ENCODE data around the gene OR1I1.

The OR1I1 gene

DNA sequence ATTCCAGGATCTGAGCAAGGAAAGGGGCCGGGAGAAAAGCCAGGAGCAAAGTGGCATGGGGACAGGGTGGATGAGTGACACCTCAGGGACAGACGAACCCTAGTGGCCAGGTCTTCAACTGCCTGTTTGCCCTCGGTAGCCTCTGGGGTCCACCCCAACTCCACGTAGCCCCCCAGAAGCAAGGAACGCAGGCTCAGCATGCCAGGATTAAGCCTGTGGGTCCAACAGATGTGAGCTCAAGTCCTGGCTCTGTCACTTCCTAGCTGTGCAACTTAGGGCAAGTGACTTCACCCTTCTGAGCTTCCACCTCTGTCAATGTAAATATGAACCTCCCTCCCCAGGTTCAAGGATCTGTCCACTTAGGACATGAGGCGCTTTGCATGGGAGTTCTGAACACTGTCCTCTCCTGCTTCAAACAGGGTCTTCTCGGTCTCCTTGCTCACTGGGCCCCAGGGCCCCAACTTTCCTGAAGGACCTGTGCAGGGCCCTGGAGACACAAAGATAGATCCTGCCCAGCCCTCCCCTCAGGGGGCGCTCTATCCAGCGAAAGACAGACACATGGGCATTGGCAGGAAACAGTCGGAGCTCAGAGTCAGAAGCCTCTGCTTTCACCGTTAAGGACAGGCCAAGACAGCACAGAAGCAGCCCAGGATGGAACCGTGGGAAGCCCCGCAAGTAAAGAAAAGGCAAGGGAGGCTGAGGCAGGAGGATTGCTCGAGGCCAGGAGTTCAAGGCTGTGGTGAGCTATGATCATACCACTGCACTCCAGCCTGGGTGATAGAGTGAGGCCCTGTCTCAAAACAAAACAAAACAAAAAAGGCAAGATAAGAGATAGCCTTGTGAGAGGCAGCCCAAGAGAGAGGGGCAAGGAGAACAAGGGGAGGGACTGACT lies 38.4 kb downstream of the OR1I1 start:
- DNase-seq: no peak

DNA sequence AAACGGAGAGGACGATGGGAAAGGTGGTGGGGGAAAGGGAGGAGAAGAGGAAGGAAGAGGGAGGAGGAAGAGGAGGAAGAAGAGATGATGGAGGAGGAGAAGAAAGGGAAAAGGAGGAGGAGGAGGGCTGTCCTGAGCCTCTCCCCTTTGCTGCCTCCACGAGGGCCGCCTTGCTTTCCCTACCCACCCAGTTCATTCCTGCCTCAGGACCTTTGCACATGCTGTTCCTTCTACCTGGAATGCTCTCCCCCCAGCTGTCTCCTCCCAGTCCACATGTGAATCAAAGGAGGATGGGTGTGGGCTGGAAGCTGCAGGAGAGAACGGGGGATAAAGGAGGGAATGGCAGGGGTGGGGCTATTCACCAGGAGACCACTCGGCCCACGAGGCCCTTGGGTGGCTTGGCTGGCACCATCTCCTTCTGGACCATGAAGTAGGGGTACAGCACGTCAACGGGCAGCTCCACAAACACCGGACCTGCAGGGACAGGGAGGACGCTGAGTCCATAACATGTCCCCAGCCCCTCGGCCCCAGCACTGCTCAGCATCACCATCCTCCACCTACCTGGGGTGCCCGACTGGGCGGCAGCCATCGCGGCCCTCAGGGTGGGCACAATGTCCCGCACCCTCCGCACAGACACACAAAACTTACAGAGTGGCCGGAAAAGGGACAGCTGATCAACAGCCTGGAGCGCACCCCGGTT lies 40.5 kb downstream of the OR1I1 start:
- no peak for DNase-seq

DNA sequence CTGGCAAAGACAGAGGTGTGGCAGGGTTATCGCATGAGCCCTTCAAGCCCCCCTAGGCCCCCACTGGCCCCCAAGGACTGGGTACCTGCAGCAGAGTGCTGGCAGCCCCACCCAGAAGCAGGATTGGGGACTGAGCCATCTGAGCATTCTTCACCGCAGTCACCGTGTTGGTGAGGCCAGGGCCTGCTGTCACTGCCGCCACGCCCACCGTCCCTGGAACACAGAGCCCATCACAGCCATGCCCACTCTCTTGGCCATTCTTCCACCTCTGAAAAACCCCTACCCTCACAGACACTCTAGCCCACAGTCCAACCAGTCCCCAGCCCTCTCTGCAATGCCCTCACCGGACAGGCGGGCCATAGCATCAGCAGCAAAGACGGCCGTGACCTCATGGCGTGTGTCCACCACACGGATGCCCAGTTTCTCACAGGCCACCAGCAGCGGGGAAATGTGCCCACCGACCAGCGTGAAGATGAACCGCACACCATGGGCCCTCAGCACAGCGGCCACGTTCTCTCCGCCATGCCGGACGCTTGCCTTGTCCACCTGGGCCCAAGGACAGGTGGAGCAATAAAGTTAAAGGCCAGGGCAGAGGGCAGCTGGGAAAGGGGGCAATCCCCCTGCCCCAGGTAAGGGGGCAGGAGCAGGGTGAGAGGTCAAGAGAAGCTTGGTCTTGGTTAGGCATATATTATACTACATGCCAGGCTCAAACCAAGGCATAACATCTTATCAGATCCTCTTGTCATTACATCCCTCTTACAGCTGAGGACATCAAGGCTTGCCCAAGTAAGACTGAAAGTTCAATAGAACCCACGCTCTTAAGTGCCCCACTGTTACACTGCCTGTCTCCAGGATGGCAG lies 41.2 kb downstream of the OR1I1 start:
- DNase-seq: no peak

DNA sequence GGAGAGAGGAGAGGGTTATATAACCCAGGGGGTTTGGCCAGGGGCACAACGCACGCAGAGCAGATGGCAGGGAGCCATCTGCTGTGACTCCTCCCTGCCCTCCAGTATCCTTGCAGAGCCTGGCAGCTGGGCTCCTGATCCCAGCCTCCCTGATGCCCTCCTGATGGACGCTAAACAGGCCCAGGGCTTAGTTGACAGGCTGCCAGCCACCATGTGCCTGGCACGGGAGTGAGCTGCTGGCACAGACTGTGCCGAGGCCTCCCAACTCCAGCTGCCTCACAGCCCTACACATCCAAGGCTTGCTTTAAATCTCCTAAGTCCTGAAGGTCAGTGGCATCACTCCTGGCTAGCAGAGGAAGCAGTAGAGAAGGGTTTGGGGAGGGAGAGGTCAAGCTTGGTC lies 41.9 kb downstream of the OR1I1 start:
- DNase-seq: no peak

DNA sequence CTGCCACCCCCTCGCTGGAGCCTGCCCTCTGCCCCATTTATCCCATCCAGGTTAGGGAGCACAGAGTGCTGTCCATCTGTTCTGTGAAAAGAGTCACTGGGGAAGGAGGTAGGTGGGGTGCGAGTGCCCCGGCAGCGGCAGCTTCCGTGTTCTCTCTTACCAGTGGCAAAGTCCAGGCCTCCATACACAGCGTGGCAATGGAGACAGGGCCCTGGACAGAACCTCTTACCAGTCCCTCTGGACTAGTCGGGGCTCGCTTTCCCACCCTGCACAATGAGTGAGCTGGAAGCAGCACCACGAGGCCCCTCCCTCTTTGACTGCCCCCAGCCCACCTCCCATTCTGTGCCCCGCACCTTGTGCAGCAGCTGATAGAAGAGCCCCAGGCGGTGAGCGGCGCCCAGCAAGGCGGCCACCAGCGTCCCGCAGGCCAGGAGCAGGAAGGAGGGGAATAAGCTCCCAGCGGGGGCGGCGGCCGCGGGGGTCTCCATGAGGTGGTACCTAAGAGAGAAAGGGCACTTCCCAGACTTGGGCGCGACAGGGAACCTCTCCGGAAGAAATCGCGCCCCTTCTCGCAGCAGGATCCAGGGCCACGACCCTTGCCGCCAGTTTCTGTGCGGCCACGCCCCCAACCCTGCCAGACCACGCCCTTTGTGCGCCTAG lies 42.7 kb downstream of the OR1I1 start:
- no peak for DNase-seq

DNA sequence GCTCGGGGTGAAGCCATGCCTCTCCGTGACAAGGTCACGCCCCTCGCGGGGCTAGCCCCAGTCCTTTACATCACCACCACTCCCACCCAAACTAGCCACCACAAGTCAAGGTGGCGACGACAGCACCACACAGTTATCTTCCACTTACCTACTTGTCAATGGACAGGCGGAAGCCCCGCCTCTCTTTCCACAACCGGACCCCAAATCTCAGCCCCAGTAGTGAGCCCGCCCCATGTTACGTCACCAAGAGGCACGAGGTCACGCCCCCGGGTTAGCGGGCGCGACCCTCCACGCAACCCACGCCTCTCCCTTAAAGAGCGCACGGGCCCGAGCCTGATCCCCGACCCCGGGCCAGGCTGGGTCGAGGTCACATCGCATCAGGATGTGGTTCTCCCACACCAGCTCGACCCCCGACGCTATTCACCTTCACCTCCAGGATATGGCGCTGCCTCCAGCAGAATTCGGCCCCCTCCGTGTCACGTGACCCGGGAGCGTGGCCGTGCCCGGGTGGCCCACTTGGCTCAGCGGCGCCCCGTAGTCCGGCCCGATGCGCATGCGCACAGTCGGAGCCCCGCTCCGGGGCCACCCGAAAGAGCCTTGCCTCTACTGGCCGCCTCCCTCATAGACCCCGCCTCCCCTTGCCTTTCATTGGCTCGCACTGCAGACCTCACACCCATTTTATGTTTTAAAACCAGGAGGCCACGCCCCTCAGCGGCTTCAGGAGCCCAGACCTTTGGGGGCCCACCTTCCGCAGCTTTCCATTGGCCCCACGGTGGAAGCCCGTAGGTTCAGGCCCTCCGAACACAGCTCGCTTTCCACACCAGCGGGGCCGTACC lies 43.4 kb downstream of the OR1I1 start:
- peak; percentile 97 for DNase-seq

DNA sequence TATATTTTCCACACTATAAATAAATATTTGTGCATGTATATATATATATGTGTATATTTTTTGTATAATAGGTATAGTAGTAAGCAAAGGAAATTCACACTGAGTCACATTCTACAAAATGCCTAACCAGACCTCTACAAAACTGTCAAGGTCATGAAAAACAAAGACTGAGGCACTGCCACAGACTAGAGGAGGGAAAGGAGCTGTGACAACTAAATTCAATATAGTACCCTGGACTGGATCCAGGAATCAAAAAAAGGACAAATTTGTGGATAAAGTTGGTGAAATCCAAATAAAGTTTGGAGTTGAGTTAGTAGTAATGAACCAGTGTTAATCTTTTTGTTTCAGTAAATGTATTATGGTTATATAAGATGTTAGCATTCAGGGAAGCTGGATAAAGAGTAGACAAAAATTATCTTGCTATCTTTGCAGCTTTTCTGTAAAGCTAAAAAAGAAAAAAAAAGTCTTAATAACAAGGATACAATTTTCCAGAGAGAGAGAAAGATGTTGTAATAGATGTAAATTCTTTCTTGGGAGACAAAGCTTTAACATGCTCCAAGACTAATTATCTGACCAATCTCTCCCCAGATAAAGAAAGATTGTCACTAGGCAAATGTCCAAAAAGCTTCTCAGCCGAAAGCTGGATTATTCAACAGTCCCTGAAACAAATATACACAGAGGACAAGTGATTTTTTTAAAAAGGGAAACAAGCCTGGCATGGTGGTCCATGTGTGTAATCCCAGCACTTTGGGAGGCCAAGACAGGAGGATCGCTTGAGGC lies 44.3 kb downstream of the OR1I1 start:
- DNase-seq: no peak

DNA sequence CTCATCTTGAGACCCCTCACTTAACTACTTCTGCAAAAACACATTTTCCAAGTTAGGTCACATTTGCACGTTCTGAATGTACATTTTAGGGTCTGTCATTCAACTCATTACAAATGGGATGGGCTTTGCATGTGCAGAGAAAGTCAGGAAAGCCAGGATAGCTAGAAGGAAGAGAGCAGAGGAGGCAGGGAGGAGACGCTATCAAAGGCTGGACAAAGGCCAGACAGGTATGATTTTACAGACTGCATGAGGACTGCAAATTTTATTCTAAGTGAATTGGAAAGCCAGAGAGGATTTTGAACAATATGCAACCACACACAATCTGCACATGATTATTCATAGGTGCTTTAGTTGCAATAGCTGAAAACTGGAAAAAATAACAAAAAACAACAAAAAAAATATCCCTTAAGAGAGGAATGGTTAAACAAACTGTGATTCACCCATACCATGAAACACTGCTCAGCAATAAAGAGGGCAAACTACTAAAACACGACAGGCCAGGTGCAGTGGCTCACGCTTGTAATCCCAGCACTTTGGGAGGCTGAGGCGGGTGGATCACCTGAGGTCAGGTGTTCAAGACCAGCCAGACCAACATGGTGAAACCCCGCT lies 46.3 kb downstream of the OR1I1 start:
- no peak for DNase-seq

DNA sequence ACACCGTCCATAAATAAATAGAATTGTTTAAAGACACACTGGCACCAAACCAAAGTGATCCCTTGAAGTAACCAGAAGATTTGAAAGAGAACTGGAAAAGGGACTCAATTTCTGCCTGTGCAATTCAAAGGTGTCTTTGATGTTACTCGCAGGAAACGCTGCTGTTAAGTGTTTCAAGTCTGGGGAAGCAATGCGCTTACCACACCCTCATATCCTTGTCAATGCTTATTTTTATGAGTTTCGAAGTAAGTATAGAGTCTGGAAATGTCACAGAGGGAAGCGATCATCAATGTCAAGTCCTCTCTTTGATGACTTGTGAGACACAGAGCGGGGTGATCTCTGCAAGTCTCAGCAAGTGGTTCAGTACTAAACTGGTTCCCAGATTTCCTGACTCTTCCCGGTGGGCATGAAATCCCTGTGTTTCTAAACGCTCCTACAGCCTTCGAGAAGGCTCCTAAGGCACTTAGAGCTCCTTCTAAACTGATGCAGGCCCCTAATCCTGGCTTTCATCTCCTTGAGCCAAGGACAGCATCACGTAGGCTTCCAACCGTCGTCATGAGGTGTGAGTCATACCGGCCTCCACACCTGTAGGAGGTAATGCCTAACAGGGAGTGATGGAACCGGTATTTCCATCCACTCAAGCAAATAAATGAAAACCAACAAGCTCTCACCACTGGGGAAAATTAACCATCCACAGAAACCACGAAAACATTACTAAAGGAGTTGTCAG lies 48.0 kb downstream of the OR1I1 start:
- DNase-seq: peak; percentile 29

DNA sequence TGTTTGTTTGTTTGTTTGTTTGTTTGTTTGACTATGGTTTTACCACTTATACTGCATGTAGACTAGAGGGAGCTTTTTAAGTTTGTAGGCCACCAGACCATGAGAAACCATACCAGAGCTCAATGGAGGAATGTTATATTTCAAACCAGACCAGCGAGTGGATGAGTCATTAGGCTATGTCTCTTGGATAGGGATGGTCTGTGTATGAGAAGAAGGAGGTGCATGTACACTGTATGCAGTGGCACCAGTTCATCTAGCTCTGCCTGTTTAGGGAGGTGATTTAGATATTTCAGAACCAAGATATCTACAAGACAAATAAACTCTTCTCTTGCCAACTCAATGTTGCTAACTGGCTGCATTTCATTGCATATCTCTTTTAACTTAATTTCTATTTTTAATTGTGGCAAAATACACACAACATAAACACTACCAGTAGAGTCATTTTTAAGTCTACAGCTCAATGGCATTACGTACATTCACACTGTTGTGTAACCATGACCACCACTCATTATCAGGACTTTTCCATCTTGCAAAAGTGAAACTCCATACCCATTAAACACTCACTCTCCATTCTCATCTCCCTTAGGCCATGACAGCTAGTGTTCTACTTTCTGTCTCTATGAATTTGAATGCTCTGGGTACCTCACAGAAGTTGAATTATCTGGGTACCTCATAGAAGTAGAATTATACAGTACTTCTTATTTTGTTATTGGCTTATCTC lies 54.4 kb downstream of the OR1I1 start:
- DNase-seq: no peak

DNA sequence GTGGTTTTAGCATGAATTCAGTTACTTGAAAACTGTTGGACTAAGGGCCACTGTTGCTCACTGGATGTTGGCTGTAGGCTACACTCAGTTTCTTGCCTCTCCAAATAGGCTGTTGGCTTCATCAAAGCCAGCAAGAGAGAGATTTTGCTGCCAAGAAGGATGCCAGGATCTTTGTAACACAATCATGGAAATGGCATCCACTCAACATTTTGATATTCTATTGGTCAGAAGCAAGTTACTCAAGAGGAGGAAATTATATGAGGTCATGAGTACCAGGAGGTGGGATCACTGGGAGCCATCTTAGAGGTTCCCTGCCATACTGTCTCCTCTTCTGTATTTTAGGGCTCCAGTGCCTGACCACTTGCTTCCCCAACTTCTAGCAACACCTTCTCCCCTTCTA lies 55.8 kb downstream of the OR1I1 start:
- DNase-seq: no peak

DNA sequence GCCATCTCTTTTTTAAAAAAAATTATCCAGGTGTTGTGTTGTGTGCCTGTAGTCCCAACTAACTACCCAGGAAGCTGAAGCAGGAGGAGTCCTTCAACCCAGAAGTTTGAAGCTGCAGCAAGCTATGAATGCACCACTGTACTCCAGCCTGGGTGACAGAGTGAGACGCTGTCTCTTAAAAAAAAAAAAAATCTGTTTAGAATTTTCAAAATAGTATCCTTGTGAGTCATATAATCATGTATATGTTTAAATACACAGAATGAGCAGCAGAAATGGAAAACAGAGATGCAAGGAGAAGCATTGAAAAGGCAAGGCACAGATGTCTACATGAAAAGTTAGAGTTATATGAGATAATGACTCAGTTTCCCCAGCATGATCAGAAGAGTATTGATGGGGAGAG lies 56.4 kb downstream of the OR1I1 start:
- no peak for DNase-seq

DNA sequence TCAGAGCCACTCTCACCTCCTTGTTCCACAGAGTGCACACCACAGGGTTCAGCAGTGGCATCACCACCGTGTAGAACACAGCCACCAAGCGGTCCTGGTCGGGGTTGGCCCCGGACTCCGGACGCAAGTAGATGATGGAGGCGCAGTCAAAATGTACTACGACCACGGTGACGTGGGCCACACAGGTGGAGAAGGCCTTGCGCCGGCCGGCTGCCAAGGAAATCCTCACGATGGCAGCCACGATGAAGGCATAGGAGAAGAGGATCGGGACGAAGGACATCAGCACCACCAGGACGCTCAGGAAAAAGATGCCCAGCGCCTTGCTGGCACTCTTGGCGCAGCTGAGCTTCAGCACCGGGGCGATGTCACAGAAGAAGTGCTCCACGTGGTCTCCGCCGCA lies 59.1 kb downstream of the OR1I1 start:
- no peak for DNase-seq

DNA sequence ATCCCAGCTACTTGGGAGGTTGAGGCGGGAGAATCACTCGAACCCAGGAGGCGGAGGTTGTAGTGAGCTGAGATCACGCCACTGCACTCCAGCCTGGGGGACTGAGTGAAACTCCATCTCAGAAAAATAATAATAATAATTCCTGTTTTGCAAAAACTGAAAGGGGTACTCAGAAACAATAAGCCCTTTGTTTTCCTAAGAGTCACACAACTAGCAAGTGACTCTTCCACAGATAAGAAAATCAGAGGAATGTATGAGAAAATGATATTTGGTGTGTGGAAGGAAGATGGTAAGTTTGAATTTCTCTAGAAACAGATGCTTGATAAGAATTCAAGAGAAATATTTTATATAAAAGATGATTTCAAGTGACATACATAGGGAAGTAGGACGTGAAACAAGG lies 60.3 kb downstream of the OR1I1 start:
- DNase-seq: no peak
